HG02938 (cell line): ENCODE results near the gene LYVE1.

Source experiments
- ATAC-seq: cut with Tn5 transposase; IDR thresholded peaks from one replicate; pipeline ENCODE4 v1.9.1; 2021; ENCODE audit warnings: mild to moderate bottlenecking, moderate library complexity; ENCODE audit not compliant: unreplicated experiment

LYVE1 gene

GRCh38 chr11:10561043-10561818, 7.2 kb downstream of the LYVE1 start:
- no peak for ATAC-seq

GRCh38 chr11:10558288-10558687, 10.2 kb downstream of the LYVE1 start:
- ATAC-seq: no peak

GRCh38 chr11:10556590-10556989, 11.9 kb downstream of the LYVE1 start:
- ATAC-seq: no peak

GRCh38 chr11:10551845-10552352, 16.6 kb downstream of the LYVE1 start:
- ATAC-seq: no peak

- ATAC-seq: no peak
These were observed 17.2 kb downstream of the LYVE1 start for GRCh38 chr11:10551290-10551592.

GRCh38 chr11:10550503-10551289, 17.8 kb downstream of the LYVE1 start:
- no peak for ATAC-seq

GRCh38 chr11:10544491-10545465, 23.7 kb downstream of the LYVE1 start:
- no peak for ATAC-seq

- no peak for ATAC-seq
These were observed 24.7 kb downstream of the LYVE1 start for GRCh38 chr11:10543782-10544181.

GRCh38 chr11:10542776-10543175, 25.7 kb downstream of the LYVE1 start:
- ATAC-seq: no peak

GRCh38 chr11:10541561-10541930, 26.9 kb downstream of the LYVE1 start:
- ATAC-seq: no peak

GRCh38 chr11:10540915-10541560, 27.4 kb downstream of the LYVE1 start, which contains the start of gene RNF141:
Gene RNF141 (minus strand): TSS chr11:10541187. CDS start chr11:10534158, 7,029 bp downstream.
- peak; percentile 96 for ATAC-seq

GRCh38 chr11:10540546-10540914, 27.9 kb downstream of the LYVE1 start:
- ATAC-seq: peak; percentile 35

- ATAC-seq: no peak
These were observed 29.1 kb downstream of the LYVE1 start for GRCh38 chr11:10539339-10539738.

GRCh38 chr11:10538924-10539323, 29.5 kb downstream of the LYVE1 start:
- ATAC-seq: no peak

- no peak for ATAC-seq
These were observed 30.9 kb downstream of the LYVE1 start for GRCh38 chr11:10537600-10537999.

GRCh38 chr11:10534316-10534715, 34.1 kb downstream of the LYVE1 start:
- no peak for ATAC-seq

GRCh38 chr11:10533323-10533722, 35.1 kb downstream of the LYVE1 start:
- no peak for ATAC-seq

GRCh38 chr11:10532526-10532925, 35.9 kb downstream of the LYVE1 start:
- ATAC-seq: no peak

- no peak for ATAC-seq
These were observed 39.2 kb downstream of the LYVE1 start for GRCh38 chr11:10529279-10529678.

GRCh38 chr11:10528121-10528520, 40.3 kb downstream of the LYVE1 start:
- no peak for ATAC-seq
